GM23338 (cell line): Measurements from ENCODE around the gene NSUN4. TPM values are rescaled to one million over a fixed set of nuclear protein-coding genes. Genes with fewer than 3 reads are reported as not detected.
"Not testable (repeated sequence)": the region's sequence is repeated elsewhere in the genome, so short reads cannot be mapped to it uniquely, and the experiment has no call there.

Experiments used
- ATAC-seq: fragments of 200-7000 bp; cut with Tn5 transposase; 3 replicates; pipeline ENCODE4 v1.9.1; 2020
- DNase-seq: peaks from one replicate; pipeline ENCODE4 v3.0.0-alpha.2; 2015; ENCODE audit warnings: low spot score
- H2AFZ ChIP-seq: fragments of 200-600 bp; sonication (generic); 2 replicates; pipeline ENCODE4 v1.8.0; 2016; ENCODE audit warnings: antibody characterized with exemption, mild to moderate bottlenecking, moderate library complexity
- H3F3A ChIP-seq: fragments of 200-600 bp; sonication (generic); replicated peaks from 2 replicates; pipeline ENCODE4 v1.8.0; 2017; ENCODE audit warnings: antibody characterized with exemption, mixed run types, low read depth
- H3K27ac ChIP-seq: fragments of 200-600 bp; sonication (generic); 2 replicates; pipeline ENCODE4 v1.6.1; 2016; ENCODE audit warnings: low read depth
- H3K27me3 ChIP-seq: fragments of 200-600 bp; sonication (generic); 2 replicates; pipeline ENCODE4 v1.8.0; 2016; ENCODE audit warnings: mild to moderate bottlenecking, mixed run types, moderate library complexity; ENCODE audit not compliant: insufficient read depth
- H3K36me3 ChIP-seq: fragments of 200-600 bp; sonication (generic); 2 replicates; pipeline ENCODE4 v1.8.0; 2016; ENCODE audit warnings: mild to moderate bottlenecking; ENCODE audit not compliant: insufficient read depth
- H3K4me1 ChIP-seq: fragments of 200-600 bp; sonication (generic); 2 replicates; pipeline ENCODE4 v1.8.0; 2016; ENCODE audit warnings: mild to moderate bottlenecking, moderate library complexity; ENCODE audit not compliant: insufficient read depth
- H3K4me2 ChIP-seq: fragments of 200-600 bp; sonication (generic); 2 replicates; pipeline ENCODE4 v1.7.1; 2017; ENCODE audit warnings: mixed run types
- H3K4me3 ChIP-seq: fragments of 200-600 bp; sonication (generic); 2 replicates; pipeline ENCODE4 v1.6.1; 2016; ENCODE audit warnings: mixed run types
- H3K79me2 ChIP-seq: fragments of 200-600 bp; sonication (generic); replicated peaks from 2 replicates; pipeline ENCODE4 v1.8.0; 2017; ENCODE audit warnings: mild to moderate bottlenecking; ENCODE audit not compliant: insufficient read depth
- H3K9me2 ChIP-seq: fragments of 200-600 bp; sonication (generic); 2 replicates; pipeline ENCODE4 v1.8.0; 2017; ENCODE audit not compliant: insufficient read depth
- H4K20me1 ChIP-seq: fragments of 200-600 bp; sonication (generic); replicated peaks from 2 replicates; pipeline ENCODE4 v1.8.0; 2017; ENCODE audit warnings: mild to moderate bottlenecking; ENCODE audit not compliant: insufficient read depth
- H3K27ac Mint-ChIP-seq: 2 replicates; pipeline ENCODE4 v1.8.0; 2020; ENCODE audit warnings: inconsistent platforms, mild to moderate bottlenecking, moderate library complexity, mixed read lengths
- H3K27me3 Mint-ChIP-seq: 3 replicates; pipeline ENCODE4 v1.8.0; 2022; ENCODE audit warnings: low read depth, mild to moderate bottlenecking, moderate library complexity, mixed read lengths, inconsistent platforms; ENCODE audit not compliant: insufficient read depth, poor library complexity
- H3K36me3 Mint-ChIP-seq: 3 replicates; pipeline ENCODE4 v1.8.0; 2021; ENCODE audit warnings: low read depth, mild to moderate bottlenecking, inconsistent platforms, moderate library complexity, mixed read lengths
- H3K4me1 Mint-ChIP-seq: 3 replicates; pipeline ENCODE4 v1.8.0; 2020; ENCODE audit warnings: mild to moderate bottlenecking, inconsistent platforms, mixed read lengths
- H3K4me3 Mint-ChIP-seq: 3 replicates; pipeline ENCODE4 v1.8.0; 2021; ENCODE audit warnings: moderate library complexity, mild to moderate bottlenecking, inconsistent platforms, mixed read lengths
- H3K9me3 Mint-ChIP-seq: 3 replicates; pipeline ENCODE4 v1.8.0; 2020; ENCODE audit warnings: moderate library complexity, mild to moderate bottlenecking, inconsistent platforms, mixed read lengths
- CREB1 ChIP-seq: fragments of 250-450 bp; sonication (Bioruptor Pico); IDR thresholded peaks from 2 replicates; pipeline ENCODE4 v1.5.0; 2020; ENCODE audit warnings: low read depth, mild to moderate bottlenecking, moderate library complexity
- JUNB ChIP-seq: IDR thresholded peaks from one replicate; pipeline ENCODE4 v1.6.1; 2016; ENCODE audit warnings: antibody characterized with exemption; ENCODE audit not compliant: unreplicated experiment
- NANOG ChIP-seq: IDR thresholded peaks from 2 replicates; pipeline ENCODE4 v1.6.1; 2016; ENCODE audit warnings: antibody characterized with exemption, borderline replicate concordance
- POLR2AphosphoS5 ChIP-seq: IDR thresholded peaks from 2 replicates; pipeline ENCODE4 v1.6.1; 2016; ENCODE audit warnings: antibody characterized with exemption, low read depth
- polyA plus RNA-seq: library from polyadenylated mRNA; unstranded; fragments of >200 nt; fragmentation: Nextera tagmentation; extraction: Ambion mirVana; gene quantifications from 2 replicates; pipeline ENCODE4 v1.2.1, GENCODE V29; 2016
- total RNA-seq: library from RNA; depleted of rRNA; stranded (reverse); fragments of >200 nt; shearing (Covaris generic); gene quantifications from 2 replicates; pipeline ENCODE4 v1.2.3, GENCODE V29; 2014
- TF ChIP-seq, protein P1 (sequence below): fragments of 250-450 bp; sonication (Bioruptor Pico); IDR thresholded peaks from 2 replicates; pipeline ENCODE4 v1.5.0; 2020; ENCODE audit warnings: mild to moderate bottlenecking, moderate library complexity
- TF ChIP-seq, protein P2 (sequence below): IDR thresholded peaks from 2 replicates; pipeline ENCODE4 v1.6.1; 2016; ENCODE audit warnings: antibody characterized with exemption

NSUN4 gene
- total and polyA plus RNA-seq, 2 experiments from 2014 or later: 8.9 to 11.6 TPM

DNA sequence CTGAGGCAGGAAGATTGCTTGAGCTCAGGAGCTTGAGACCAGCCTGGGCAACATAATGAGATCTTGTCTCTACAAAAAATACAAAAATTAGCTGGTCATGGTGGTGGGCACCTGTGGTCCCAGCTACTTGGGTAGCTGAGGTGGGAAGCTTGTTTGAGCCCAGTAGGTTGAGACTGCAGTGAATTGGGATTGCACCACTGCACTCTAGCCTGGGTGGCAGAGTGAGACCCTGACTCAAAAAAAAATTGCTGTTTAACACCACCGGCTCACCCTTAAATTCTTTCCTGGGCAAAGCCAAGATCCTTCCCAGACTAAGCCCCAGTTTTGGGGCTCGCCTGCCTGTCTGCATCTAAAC lies 6.6 kb upstream of the NSUN4 start (continued):
- TF ChIP-seq, protein P1, sequence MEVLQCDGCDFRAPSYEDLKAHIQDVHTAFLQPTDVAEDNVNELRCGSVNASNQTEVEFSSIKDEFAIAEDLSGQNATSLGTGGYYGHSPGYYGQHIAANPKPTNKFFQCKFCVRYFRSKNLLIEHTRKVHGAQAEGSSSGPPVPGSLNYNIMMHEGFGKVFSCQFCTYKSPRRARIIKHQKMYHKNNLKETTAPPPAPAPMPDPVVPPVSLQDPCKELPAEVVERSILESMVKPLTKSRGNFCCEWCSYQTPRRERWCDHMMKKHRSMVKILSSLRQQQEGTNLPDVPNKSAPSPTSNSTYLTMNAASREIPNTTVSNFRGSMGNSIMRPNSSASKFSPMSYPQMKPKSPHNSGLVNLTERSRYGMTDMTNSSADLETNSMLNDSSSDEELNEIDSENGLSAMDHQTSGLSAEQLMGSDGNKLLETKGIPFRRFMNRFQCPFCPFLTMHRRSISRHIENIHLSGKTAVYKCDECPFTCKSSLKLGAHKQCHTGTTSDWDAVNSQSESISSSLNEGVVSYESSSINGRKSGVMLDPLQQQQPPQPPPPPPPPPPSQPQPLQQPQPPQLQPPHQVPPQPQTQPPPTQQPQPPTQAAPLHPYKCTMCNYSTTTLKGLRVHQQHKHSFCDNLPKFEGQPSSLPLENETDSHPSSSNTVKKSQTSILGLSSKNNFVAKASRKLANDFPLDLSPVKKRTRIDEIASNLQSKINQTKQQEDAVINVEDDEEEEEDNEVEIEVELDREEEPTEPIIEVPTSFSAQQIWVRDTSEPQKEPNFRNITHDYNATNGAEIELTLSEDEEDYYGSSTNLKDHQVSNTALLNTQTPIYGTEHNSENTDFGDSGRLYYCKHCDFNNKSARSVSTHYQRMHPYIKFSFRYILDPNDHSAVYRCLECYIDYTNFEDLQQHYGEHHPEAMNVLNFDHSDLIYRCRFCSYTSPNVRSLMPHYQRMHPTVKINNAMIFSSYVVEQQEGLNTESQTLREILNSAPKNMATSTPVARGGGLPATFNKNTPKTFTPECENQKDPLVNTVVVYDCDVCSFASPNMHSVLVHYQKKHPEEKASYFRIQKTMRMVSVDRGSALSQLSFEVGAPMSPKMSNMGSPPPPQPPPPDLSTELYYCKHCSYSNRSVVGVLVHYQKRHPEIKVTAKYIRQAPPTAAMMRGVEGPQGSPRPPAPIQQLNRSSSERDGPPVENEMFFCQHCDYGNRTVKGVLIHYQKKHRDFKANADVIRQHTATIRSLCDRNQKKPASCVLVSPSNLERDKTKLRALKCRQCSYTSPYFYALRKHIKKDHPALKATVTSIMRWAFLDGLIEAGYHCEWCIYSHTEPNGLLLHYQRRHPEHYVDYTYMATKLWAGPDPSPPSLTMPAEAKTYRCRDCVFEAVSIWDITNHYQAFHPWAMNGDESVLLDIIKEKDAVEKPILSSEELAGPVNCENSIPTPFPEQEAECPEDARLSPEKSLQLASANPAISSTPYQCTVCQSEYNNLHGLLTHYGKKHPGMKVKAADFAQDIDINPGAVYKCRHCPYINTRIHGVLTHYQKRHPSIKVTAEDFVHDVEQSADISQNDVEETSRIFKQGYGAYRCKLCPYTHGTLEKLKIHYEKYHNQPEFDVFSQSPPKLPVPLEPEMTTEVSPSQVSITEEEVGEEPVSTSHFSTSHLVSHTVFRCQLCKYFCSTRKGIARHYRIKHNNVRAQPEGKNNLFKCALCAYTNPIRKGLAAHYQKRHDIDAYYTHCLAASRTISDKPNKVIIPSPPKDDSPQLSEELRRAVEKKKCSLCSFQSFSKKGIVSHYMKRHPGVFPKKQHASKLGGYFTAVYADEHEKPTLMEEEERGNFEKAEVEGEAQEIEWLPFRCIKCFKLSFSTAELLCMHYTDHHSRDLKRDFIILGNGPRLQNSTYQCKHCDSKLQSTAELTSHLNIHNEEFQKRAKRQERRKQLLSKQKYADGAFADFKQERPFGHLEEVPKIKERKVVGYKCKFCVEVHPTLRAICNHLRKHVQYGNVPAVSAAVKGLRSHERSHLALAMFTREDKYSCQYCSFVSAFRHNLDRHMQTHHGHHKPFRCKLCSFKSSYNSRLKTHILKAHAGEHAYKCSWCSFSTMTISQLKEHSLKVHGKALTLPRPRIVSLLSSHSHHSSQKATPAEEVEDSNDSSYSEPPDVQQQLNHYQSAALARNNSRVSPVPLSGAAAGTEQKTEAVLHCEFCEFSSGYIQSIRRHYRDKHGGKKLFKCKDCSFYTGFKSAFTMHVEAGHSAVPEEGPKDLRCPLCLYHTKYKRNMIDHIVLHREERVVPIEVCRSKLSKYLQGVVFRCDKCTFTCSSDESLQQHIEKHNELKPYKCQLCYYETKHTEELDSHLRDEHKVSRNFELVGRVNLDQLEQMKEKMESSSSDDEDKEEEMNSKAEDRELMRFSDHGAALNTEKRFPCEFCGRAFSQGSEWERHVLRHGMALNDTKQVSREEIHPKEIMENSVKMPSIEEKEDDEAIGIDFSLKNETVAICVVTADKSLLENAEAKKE (CRISPR knock-in tag): no peak
- no peak for TF ChIP-seq POLR2AphosphoS5
- no peak for TF ChIP-seq CREB1 (CRISPR knock-in tag)
- TF ChIP-seq, protein P2, sequence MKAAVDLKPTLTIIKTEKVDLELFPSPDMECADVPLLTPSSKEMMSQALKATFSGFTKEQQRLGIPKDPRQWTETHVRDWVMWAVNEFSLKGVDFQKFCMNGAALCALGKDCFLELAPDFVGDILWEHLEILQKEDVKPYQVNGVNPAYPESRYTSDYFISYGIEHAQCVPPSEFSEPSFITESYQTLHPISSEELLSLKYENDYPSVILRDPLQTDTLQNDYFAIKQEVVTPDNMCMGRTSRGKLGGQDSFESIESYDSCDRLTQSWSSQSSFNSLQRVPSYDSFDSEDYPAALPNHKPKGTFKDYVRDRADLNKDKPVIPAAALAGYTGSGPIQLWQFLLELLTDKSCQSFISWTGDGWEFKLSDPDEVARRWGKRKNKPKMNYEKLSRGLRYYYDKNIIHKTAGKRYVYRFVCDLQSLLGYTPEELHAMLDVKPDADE: no peak
- no peak for TF ChIP-seq JUNB

DNA sequence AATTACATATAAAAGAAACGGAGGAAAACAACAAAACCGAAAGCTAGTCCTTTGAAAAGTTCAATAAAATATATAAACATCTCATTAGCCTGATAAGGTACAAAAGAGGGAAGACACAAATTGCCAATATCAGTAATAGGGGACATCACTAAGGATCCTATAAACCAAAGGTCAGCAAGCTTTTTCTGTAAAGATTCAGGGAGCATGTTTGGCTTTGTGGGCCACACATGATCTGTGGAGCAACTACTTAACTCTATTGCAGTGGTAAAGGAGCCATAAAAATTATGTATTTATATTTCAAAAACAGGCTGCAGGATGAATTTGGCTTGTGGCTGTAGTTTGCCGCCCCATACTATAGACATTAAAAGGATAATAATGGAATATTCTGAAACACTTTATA lies 5.5 kb upstream of the NSUN4 start:
- Mint-ChIP-seq H3K4me3 (no peak overlapping the region), H3K4me1 (peaks cover 26% of the 10 kb centered on the region)

DNA sequence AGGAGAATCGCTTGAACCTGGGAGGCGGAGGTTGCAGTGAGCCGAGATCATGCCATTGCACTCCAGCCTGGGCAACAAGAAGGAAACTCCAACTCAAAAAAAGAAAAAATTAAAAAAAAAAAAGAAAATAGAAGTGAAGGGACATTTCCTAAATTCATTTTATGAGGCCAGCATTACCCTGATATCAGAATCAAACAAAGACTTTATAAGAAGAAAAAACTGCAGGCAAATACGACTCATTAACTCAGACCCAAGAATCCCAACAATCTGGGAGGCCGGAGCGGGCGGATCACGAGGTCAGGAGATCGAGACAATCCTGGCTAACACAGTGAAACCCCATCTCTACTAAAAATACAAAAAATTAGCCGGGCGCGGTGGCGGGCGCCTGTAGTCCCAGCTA lies 3.2 kb upstream of the NSUN4 start:
- not testable (repeated sequence) for H2AFZ ChIP-seq, H3K4me3 ChIP-seq
- H3K4me1 Mint-ChIP-seq: peaks cover 20% of the 10 kb centered on the region; the same call in 2 of the 3 replicates

More for the DNA sequence above, 5.5 kb upstream of the NSUN4 start:
- Mint-ChIP-seq H3K27me3 (peaks cover 2% of the 10 kb centered on the region), H3K27ac (no peak overlapping the region), H3K9me3 (no peaks in the 10 kb centered on the region), H3K36me3 (no peaks in the 10 kb centered on the region)
- Histone ChIP-seq H4K20me1 (no peaks in the 10 kb centered on the region), H3K4me2 (no peak overlapping the region), H3K79me2 (no peaks in the 10 kb centered on the region), H3F3A (peaks cover 7% of the 10 kb centered on the region), H3K4me1 (peaks cover 21% of the 10 kb centered on the region), H3K4me3 (no peak overlapping the region), H3K9me2 (no peaks in the 10 kb centered on the region; the same call in 1 of the 2 replicates), H3K36me3 (no peaks in the 10 kb centered on the region), H3K27ac (no peak overlapping the region), H2AFZ (no peak overlapping the region), H3K27me3 (no peaks in the 10 kb centered on the region)
- no peak for DNase-seq
- TF ChIP-seq POLR2AphosphoS5 (no peak), CREB1 (CRISPR knock-in tag) (no peak), NANOG (no peak)
- no peak for ATAC-seq

More for the DNA sequence above, 3.2 kb upstream of the NSUN4 start:
- H4K20me1 ChIP-seq, H3K4me3 Mint-ChIP-seq, ATAC-seq, H3K36me3 ChIP-seq, H3F3A ChIP-seq, H3K27ac ChIP-seq, H3K27me3 Mint-ChIP-seq, H3K9me2 ChIP-seq, H3K9me3 Mint-ChIP-seq, H3K4me2 ChIP-seq, H3K27ac Mint-ChIP-seq, H3K36me3 Mint-ChIP-seq, DNase-seq, H3K27me3 ChIP-seq: not testable (repeated sequence)
- H3K79me2 ChIP-seq: peaks cover 13% of the 10 kb centered on the region
- H3K4me1 ChIP-seq: peaks cover 17% of the 10 kb centered on the region
